Right cardiac atrium (tissue), 5 donors: ENCODE results near the gene ZFPL1. TPM values are rescaled to one million over a fixed set of nuclear protein-coding genes. Genes with fewer than 3 reads are reported as not detected.
A peak's percentile ranks its signal among the peaks of the same experiment; 100 is the strongest.

ENCODE experiments used
- ATAC-seq, 2 donors: fragments of 200-7000 bp; cut with Tn5 transposase; one replicate each; pipeline versions ENCODE4 v1.8.0 to v1.9.1; 2020; ENCODE audit warnings: moderate library complexity in 2 of 2, mild to moderate bottlenecking in 1 of 2
- DNase-seq, 3 donors: peaks; one replicate each; pipeline ENCODE4 v3.0.0-alpha.2; 2020
- H3K27ac ChIP-seq: one replicate; pipeline ENCODE4 v1.5.1; 2013; ENCODE audit warnings: mild to moderate bottlenecking, low read length, control low read depth, moderate library complexity
- H3K27me3 ChIP-seq: one replicate; pipeline ENCODE4 v1.6.1; 2013; ENCODE audit not compliant: control insufficient read depth, insufficient read depth
- H3K4me1 ChIP-seq: one replicate; pipeline ENCODE4 v1.6.1; 2013; ENCODE audit warnings: low read length; ENCODE audit not compliant: control insufficient read depth, insufficient read depth
- H3K4me3 ChIP-seq: one replicate; pipeline ENCODE4 v1.5.1; 2013; ENCODE audit warnings: low read length, control low read depth
- H3K9me3 ChIP-seq: one replicate; pipeline ENCODE4 v1.6.1; 2013; ENCODE audit warnings: low read length; ENCODE audit not compliant: control insufficient read depth
- WGBS: extraction: QIAGEN DNeasy Blood & Tissue Kit; methylation state at CpG from one replicate; pipeline ENCODE4 v1.1.7; 2013; 5-methylcytosine and 5-hydroxymethylcytosine counted together
- intact Hi-C, 4 donors: fragments of 100-400 bp; cut with DNase I; formaldehyde crosslinking; loops; one replicate each; pipeline versions ENCODE4 v1.11.0 to v1.14.0; 2022 to 2023
- polyA plus RNA-seq: library from polyadenylated mRNA; stranded (reverse); fragments of 200-250 nt; gene quantifications from one replicate; pipeline ENCODE4 v1.2.3, GENCODE V29; 2013
- total RNA-seq, 4 donors: library from RNA; stranded (reverse); fragmentation: NEBNext Ultra II Directional; extraction: Animal tissue kit (Norgen Biotek cat#: 25700); gene quantifications; one replicate each; pipeline ENCODE4 v1.2.1, GENCODE V29; 2021
- donor health status: healthy with polysubstance abuse.
- donor health status: DM: no; HTN: yes; CAD: no.
- donor health status: DM: no; HTN: no; CAD: no.
- donor health status: DM: no; HTN: yes; CAD: no; lungs with severe emphysema.
- donor health status: DM: yes; HTN: yes; CAD: no.

The ZFPL1 gene
- total and polyA plus RNA-seq, 5 donors: 25.6 to 32.6 (median 26.7) TPM

- Histone ChIP-seq H3K4me3 (peak overlapping the region; percentile 77), H3K27me3 (no peaks in the 10 kb centered on the region), H3K4me1 (no peaks in the 10 kb centered on the region), H3K9me3 (no peaks in the 10 kb centered on the region), H3K27ac (peak overlapping the region; percentile 84)
- DNase-seq: peak in 2 of 3 donors; percentile 52 to 57
- 2% methylated on average over 22 of the region's 22 CpGs for WGBS
- ATAC-seq: peak in 1 of 2 donors; percentile 2
- intact Hi-C loops: loop anchor here in 1 of 4 donors (5.0 kb wide), 1 partner anchor 109 kb away; the partner anchor contains the start of gene ARL2
Measured at GRCh38 chr11:65121447-65121864, 37.4 kb downstream of the ZFPL1 start.

- ATAC-seq (peak; percentile 93 to 94), DNase-seq (peak; percentile 98 to 99 (median 99))
- intact Hi-C loops: loop anchor here in 1 of 4 donors (5.0 kb wide), 1 partner anchor 110 kb away; the partner anchor contains the start of gene ARL2
- no peaks in the 10 kb centered on the region for H3K27me3 ChIP-seq
- no peaks in the 10 kb centered on the region for H3K9me3 ChIP-seq
- no peaks in the 10 kb centered on the region for H3K4me1 ChIP-seq
- under 1% methylated on average over 64 of the region's 64 CpGs for WGBS
- H3K4me3 ChIP-seq: peak within 1 kb of the TSS; percentile 77
- peak within 1 kb of the TSS; percentile 84 for H3K27ac ChIP-seq
Measured at GRCh38 chr11:65121865-65122696, 38.1 kb downstream of the ZFPL1 start, which contains the start of the genes FAU and MRPL49. Gene FAU, minus strand, starts transcription at chr11:65122134. Its CDS starts 321 bp downstream, at chr11:65121813. Gene MRPL49, plus strand, starts transcription at chr11:65122321. Its CDS starts 26 bp downstream, at chr11:65122347.

- peak in 1 of 3 donors; percentile 10 for DNase-seq
- 85% methylated on average over 5 of the region's 5 CpGs for WGBS
Measured at GRCh38 chr11:65124480-65125196, 40.6 kb downstream of the ZFPL1 start.

GRCh38 chr11:65125197-65126056 is 41.4 kb downstream of the ZFPL1 start:
- Histone ChIP-seq H3K4me3 (no peak overlapping the region), H3K27me3 (no peaks in the 10 kb centered on the region), H3K4me1 (no peaks in the 10 kb centered on the region), H3K27ac (no peak overlapping the region), H3K9me3 (no peaks in the 10 kb centered on the region)
- intact Hi-C loops: no loop called here
- 85% methylated on average over 12 of the region's 12 CpGs for WGBS
- DNase-seq: peak in 1 of 3 donors; percentile 11
- no peak for ATAC-seq

More at GRCh38 chr11:65124480-65125196, 40.6 kb downstream of the ZFPL1 start:
- H3K4me3 ChIP-seq: no peak overlapping the region
- no peak overlapping the region for H3K27ac ChIP-seq
- H3K27me3 ChIP-seq: no peaks in the 10 kb centered on the region
- H3K4me1 ChIP-seq: no peaks in the 10 kb centered on the region
- intact Hi-C loops: loop anchor here in 1 of 4 donors (5.0 kb wide), 1 partner anchor 112 kb away; the partner anchor contains the start of gene ARL2
- no peaks in the 10 kb centered on the region for H3K9me3 ChIP-seq
- no peak for ATAC-seq

GRCh38 chr11:65126624-65127274 is 42.7 kb downstream of the ZFPL1 start:
- H3K4me1 ChIP-seq: no peaks in the 10 kb centered on the region
- no peak overlapping the region for H3K27ac ChIP-seq
- WGBS: 72% methylated on average over 6 of the region's 6 CpGs
- no peak overlapping the region for H3K4me3 ChIP-seq
- DNase-seq: no peak
- H3K9me3 ChIP-seq: no peaks in the 10 kb centered on the region
- no peaks in the 10 kb centered on the region for H3K27me3 ChIP-seq
- no peak for ATAC-seq
- intact Hi-C loops: no loop called here

- peak in 1 of 2 donors; percentile 3 for ATAC-seq
- 78% methylated on average over 12 of the region's 12 CpGs for WGBS
- DNase-seq: peak in 1 of 3 donors; percentile 20
- Histone ChIP-seq H3K4me3 (no peak overlapping the region), H3K27ac (no peak overlapping the region), H3K9me3 (no peaks in the 10 kb centered on the region), H3K4me1 (no peaks in the 10 kb centered on the region), H3K27me3 (no peaks in the 10 kb centered on the region)
- intact Hi-C loops: no loop called here
Measured at GRCh38 chr11:65127473-65128181, 43.6 kb downstream of the ZFPL1 start.

GRCh38 chr11:65128182-65129145 is 44.4 kb downstream of the ZFPL1 start:
- no peaks in the 10 kb centered on the region for H3K27me3 ChIP-seq
- H3K4me3 ChIP-seq: no peak overlapping the region
- H3K27ac ChIP-seq: no peak overlapping the region
- H3K4me1 ChIP-seq: peaks cover 3% of the 10 kb centered on the region
- no peaks in the 10 kb centered on the region for H3K9me3 ChIP-seq
- ATAC-seq (no peak), DNase-seq (peak in 1 of 3 donors; percentile 47)
- intact Hi-C loops: no loop called here
- 81% methylated on average over 15 of the region's 15 CpGs for WGBS

GRCh38 chr11:65129649-65130441 is 45.8 kb downstream of the ZFPL1 start:
- Histone ChIP-seq H3K27ac (no peak overlapping the region), H3K27me3 (no peaks in the 10 kb centered on the region), H3K4me1 (peaks cover 3% of the 10 kb centered on the region), H3K4me3 (no peak overlapping the region), H3K9me3 (no peaks in the 10 kb centered on the region)
- intact Hi-C loops: loop anchor here in 1 of 4 donors (10.0 kb wide), 1 partner anchor 315 kb away; the partner anchor contains the start of gene MEN1
- ATAC-seq (no peak), DNase-seq (peak in 1 of 3 donors; percentile 38)
- 87% methylated on average over 13 of the region's 13 CpGs for WGBS
